Vagina (tissue), 2 donors: ENCODE results near the gene ARHGDIB. TPM values are rescaled to one million over a fixed set of nuclear protein-coding genes. Genes with fewer than 3 reads are reported as not detected.

Experiments
- DNase-seq, 2 donors: peaks; one replicate each; pipeline ENCODE4 v3.0.0-alpha.2; 2017; ENCODE audit errors: extremely low spot score in 2 of 2
- H3K27ac ChIP-seq: fragments of 200-600 bp; sonication (generic); one replicate; pipeline ENCODE4 v1.5.1; 2019
- H3K27me3 ChIP-seq: fragments of 200-600 bp; sonication (generic); one replicate; pipeline ENCODE4 v1.5.1; 2019
- H3K36me3 ChIP-seq, 2 donors: fragments of 200-600 bp; sonication (generic); one replicate each; pipeline ENCODE4 v1.5.1; 2017 to 2019
- H3K4me1 ChIP-seq: fragments of 200-600 bp; sonication (generic); one replicate; pipeline ENCODE4 v1.5.1; 2019
- H3K4me3 ChIP-seq, 2 donors: fragments of 200-600 bp; sonication (generic); 1 replicate in 1 of 2; 2 replicates in 1 of 2; pipeline ENCODE4 v1.5.1; 2016 to 2019
- H3K9me3 ChIP-seq: fragments of 200-600 bp; sonication (generic); one replicate; pipeline ENCODE4 v1.5.1; 2019
- CTCF ChIP-seq, 3 experiments: fragments of 450-650 bp in 2 of 3; fragments of 200-600 bp in 1 of 3; sonication (generic) in 1 of 3; IDR thresholded peaks; one replicate each; pipeline ENCODE4 v1.5.1; 2017 to 2019; ENCODE audit warnings: antibody characterized with exemption in 3 of 3, mild to moderate bottlenecking in 2 of 3, moderate library complexity in 2 of 3
- POLR2A ChIP-seq, 2 donors: fragments of 450-650 bp; IDR thresholded peaks; one replicate each; pipeline ENCODE4 v1.6.1; 2017; ENCODE audit warnings: antibody characterized with exemption in 2 of 2, mild to moderate bottlenecking in 2 of 2, moderate library complexity in 2 of 2
- POLR2AphosphoS5 ChIP-seq, 2 donors: sonication (generic); formaldehyde crosslinking; IDR thresholded peaks; one replicate each; pipeline ENCODE4 v1.9.0; 2017; ENCODE audit warnings: antibody characterized with exemption in 2 of 2, mild to moderate bottlenecking in 2 of 2, low read depth in 1 of 2; ENCODE audit not compliant: insufficient read depth in 1 of 2
- intact Hi-C: fragments of 100-400 bp; cut with DNase I; formaldehyde crosslinking; loops from one replicate; pipeline ENCODE4 v1.15.1; 2023
- total RNA-seq: library from RNA; depleted of rRNA; stranded (reverse); fragments of >200 nt; gene quantifications from one replicate; pipeline ENCODE4 v1.2.3, GENCODE V29; 2016

Gene ARHGDIB
- total RNA-seq, 1 donor from 2014 or later: 153 TPM

- Histone ChIP-seq H3K4me3 (no peak overlapping the region), H3K9me3 (no peaks in the 10 kb centered on the region), H3K27me3 (no peaks in the 10 kb centered on the region), H3K4me1 (peaks cover 24% of the 10 kb centered on the region), H3K27ac (no peak overlapping the region), H3K36me3 (no peaks in the 10 kb centered on the region)
- no peak for TF ChIP-seq POLR2A (IDR thresholded peaks at IDR 0.05)
- TF ChIP-seq CTCF (IDR thresholded peaks at IDR 0.05): peak; percentile 11 to 69 (median 58)
- intact Hi-C loops: loop anchor here (5.0 kb wide), 1 partner anchor 149 kb away; no protein-coding TSS in a partner anchor
- no peak for DNase-seq
These were observed 34.4 kb upstream of the ARHGDIB start for GRCh38 chr12:14995583-14996425.

DNA sequence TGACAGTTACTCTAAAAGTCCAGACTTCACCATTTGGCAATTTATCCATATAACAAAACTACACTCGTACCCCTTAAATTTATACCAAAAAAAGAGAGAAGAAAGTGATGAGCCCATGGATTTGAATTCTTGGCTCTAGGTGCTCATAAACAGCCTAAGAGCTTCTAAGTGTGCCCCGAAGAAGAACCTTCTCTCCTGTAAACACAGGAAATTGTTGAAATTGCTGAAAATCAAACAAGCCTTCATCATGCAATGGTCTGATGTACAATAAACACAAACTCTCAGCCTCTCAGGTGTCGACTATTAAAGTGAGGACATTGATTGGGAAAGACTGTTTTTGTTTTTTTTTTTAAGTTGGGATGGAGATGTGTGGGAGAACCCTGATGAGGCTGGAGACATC is 33.2 kb upstream of the ARHGDIB start:
- TF ChIP-seq CTCF (IDR thresholded peaks at IDR 0.05) (no peak), POLR2AphosphoS5 (IDR thresholded peaks at IDR 0.05; ENCODE audit: insufficient read depth in 1 of 2, low read depth in 1 of 2) (no peak), POLR2A (IDR thresholded peaks at IDR 0.05) (no peak)
- no peak for DNase-seq
- H3K4me3 ChIP-seq: no peak overlapping the region
- H3K4me1 ChIP-seq: peaks cover 20% of the 10 kb centered on the region
- intact Hi-C loops: loop anchor here (5.0 kb wide), 1 partner anchor 147 kb away; no protein-coding TSS in a partner anchor
- H3K9me3 ChIP-seq: no peaks in the 10 kb centered on the region
- no peaks in the 10 kb centered on the region for H3K27me3 ChIP-seq
- no peaks in the 10 kb centered on the region for H3K36me3 ChIP-seq
- peak overlapping the region; percentile 3 for H3K27ac ChIP-seq

- no peak overlapping the region for H3K4me3 ChIP-seq
- H3K27ac ChIP-seq: peak overlapping the region; percentile 3
- H3K36me3 ChIP-seq: no peaks in the 10 kb centered on the region
- TF ChIP-seq POLR2AphosphoS5 (IDR thresholded peaks at IDR 0.05; ENCODE audit: insufficient read depth in 1 of 2, low read depth in 1 of 2): no peak
- no peak for TF ChIP-seq CTCF (IDR thresholded peaks at IDR 0.05)
- TF ChIP-seq POLR2A (IDR thresholded peaks at IDR 0.05): no peak
- peaks cover 11% of the 10 kb centered on the region for H3K4me1 ChIP-seq
- intact Hi-C loops: no loop called here
- DNase-seq: no peak
- no peaks in the 10 kb centered on the region for H3K27me3 ChIP-seq
- no peaks in the 10 kb centered on the region for H3K9me3 ChIP-seq
These were observed 32.3 kb upstream of the ARHGDIB start for GRCh38 chr12:14993537-14994266.

DNA sequence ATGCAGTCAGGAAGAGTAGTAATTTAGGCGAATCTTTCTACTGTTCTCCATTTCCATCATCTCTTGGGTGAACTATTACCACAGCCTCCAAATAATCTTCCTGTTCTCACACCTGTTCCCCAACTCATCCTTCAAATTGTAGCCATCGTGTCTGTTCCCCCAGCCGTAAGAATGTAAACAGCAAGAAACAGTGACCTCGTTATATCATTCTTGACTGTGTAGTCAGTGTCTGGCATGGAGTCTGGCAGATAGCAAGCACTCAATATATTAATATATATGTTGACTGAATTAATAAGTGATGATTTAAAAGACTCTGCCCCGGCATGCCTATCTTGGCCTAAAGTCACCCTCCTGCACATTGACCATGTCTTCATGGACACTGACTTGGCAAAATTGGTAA is 31.7 kb upstream of the ARHGDIB start:
- DNase-seq: no peak
- Histone ChIP-seq H3K27me3 (no peaks in the 10 kb centered on the region), H3K4me1 (peaks cover 9% of the 10 kb centered on the region), H3K27ac (no peak overlapping the region), H3K9me3 (no peaks in the 10 kb centered on the region), H3K4me3 (no peak overlapping the region), H3K36me3 (no peaks in the 10 kb centered on the region)
- intact Hi-C loops: no loop called here
- TF ChIP-seq POLR2A (IDR thresholded peaks at IDR 0.05) (no peak), POLR2AphosphoS5 (IDR thresholded peaks at IDR 0.05; ENCODE audit: insufficient read depth in 1 of 2, low read depth in 1 of 2) (no peak), CTCF (IDR thresholded peaks at IDR 0.05) (no peak)
